CD4-positive, alpha-beta memory T cell (primary cell): ENCODE data around the gene FALEC. TPM values are rescaled to one million over a fixed set of nuclear protein-coding genes. Genes with fewer than 3 reads are reported as not detected.

Experiments
- CTCF ChIA-PET: fragments of 350-600 bp; sonication (Branson Sonifier 250); formaldehyde crosslinking; loops from one replicate; lab custom pipeline; 2021; ENCODE audit warnings: inconsistent platforms; ENCODE audit not compliant: partially characterized antibody; lab: Charles Lee
- POLR2A ChIA-PET: fragments of 350-600 bp; sonication (Branson Sonifier 250); formaldehyde crosslinking; loops from one replicate; lab custom pipeline; 2021; ENCODE audit not compliant: partially characterized antibody; lab: Charles Lee
- DNase-seq, 5 donors: peaks; one replicate each; pipeline versions ENCODE4 v3.0.0 to v3.0.0-alpha.2; 2020 to 2022; ENCODE audit warnings: mixed read lengths in 1 of 5
- H3K27ac ChIP-seq: one replicate; pipeline ENCODE4 v1.7.0; 2013; ENCODE audit warnings: low read depth, low read length
- H3K27me3 ChIP-seq: 2 replicates; pipeline ENCODE4 v1.7.0; 2013; ENCODE audit warnings: mild to moderate bottlenecking, low read length, moderate library complexity; ENCODE audit not compliant: insufficient read depth
- H3K36me3 ChIP-seq: 2 replicates; pipeline ENCODE4 v1.7.0; 2013; ENCODE audit warnings: mild to moderate bottlenecking, low read length, moderate library complexity; ENCODE audit not compliant: insufficient read depth
- H3K4me1 ChIP-seq: 2 replicates; pipeline ENCODE4 v1.7.0; 2013; ENCODE audit warnings: mild to moderate bottlenecking, low read length, moderate library complexity; ENCODE audit not compliant: insufficient read depth
- H3K4me3 ChIP-seq, 2 donors: one replicate each; pipeline ENCODE4 v1.7.0; 2013; ENCODE audit warnings: low read length in 2 of 2, mild to moderate bottlenecking in 1 of 2
- H3K9me3 ChIP-seq, 2 donors: one replicate each; pipeline ENCODE4 v1.7.0; 2013; ENCODE audit warnings: low read length in 2 of 2, control low read depth in 1 of 2; ENCODE audit not compliant: control insufficient read depth in 1 of 2
- H3K27ac Mint-ChIP-seq, 7 donors: one replicate each; pipeline ENCODE4 v1.8.0; 2020 to 2021; ENCODE audit warnings: mixed read lengths in 7 of 7, mild to moderate bottlenecking in 6 of 7, inconsistent platforms in 3 of 7, moderate library complexity in 3 of 7
- H3K27me3 Mint-ChIP-seq, 2 donors: one replicate each; pipeline ENCODE4 v1.8.0; 2020 to 2021; ENCODE audit warnings: mixed read lengths in 2 of 2
- H3K36me3 Mint-ChIP-seq, 2 donors: one replicate each; pipeline ENCODE4 v1.8.0; 2020 to 2021; ENCODE audit warnings: mixed read lengths in 2 of 2, inconsistent platforms in 1 of 2, mild to moderate bottlenecking in 1 of 2
- H3K4me1 Mint-ChIP-seq, 4 donors: one replicate each; pipeline ENCODE4 v1.8.0; 2020 to 2021; ENCODE audit warnings: mixed read lengths in 4 of 4, mild to moderate bottlenecking in 1 of 4
- H3K4me3 Mint-ChIP-seq, 8 donors: one replicate each; pipeline ENCODE4 v1.8.0; 2020 to 2021; ENCODE audit warnings: mixed read lengths in 8 of 8, mild to moderate bottlenecking in 7 of 8, moderate library complexity in 6 of 8, inconsistent platforms in 3 of 8
- H3K9me3 Mint-ChIP-seq, 8 donors: one replicate each; pipeline ENCODE4 v1.8.0; 2020 to 2021; ENCODE audit warnings: mixed read lengths in 8 of 8, mild to moderate bottlenecking in 5 of 8, inconsistent platforms in 3 of 8, moderate library complexity in 1 of 8
- intact Hi-C: fragments of 100-400 bp; cut with micrococcal nuclease; formaldehyde crosslinking; loops from one replicate; pipeline ENCODE4 v1.15.1; 2023
- polyA plus RNA-seq, 2 donors: library from polyadenylated mRNA; unstranded; fragments of 300-500 nt; fragmentation: Illumina TruSeq; gene quantifications; one replicate each; pipeline ENCODE4 v1.2.3, GENCODE V29; 2021
- total RNA-seq, 2 experiments: library from RNA; stranded (reverse); gene quantifications; one replicate each; pipeline ENCODE4 v1.2.3, GENCODE V29; 2021

The FALEC gene
- total and polyA plus RNA-seq, 4 experiments from 2014 or later: 0.64 to 1.1 TPM; not detected in 2

DNA sequence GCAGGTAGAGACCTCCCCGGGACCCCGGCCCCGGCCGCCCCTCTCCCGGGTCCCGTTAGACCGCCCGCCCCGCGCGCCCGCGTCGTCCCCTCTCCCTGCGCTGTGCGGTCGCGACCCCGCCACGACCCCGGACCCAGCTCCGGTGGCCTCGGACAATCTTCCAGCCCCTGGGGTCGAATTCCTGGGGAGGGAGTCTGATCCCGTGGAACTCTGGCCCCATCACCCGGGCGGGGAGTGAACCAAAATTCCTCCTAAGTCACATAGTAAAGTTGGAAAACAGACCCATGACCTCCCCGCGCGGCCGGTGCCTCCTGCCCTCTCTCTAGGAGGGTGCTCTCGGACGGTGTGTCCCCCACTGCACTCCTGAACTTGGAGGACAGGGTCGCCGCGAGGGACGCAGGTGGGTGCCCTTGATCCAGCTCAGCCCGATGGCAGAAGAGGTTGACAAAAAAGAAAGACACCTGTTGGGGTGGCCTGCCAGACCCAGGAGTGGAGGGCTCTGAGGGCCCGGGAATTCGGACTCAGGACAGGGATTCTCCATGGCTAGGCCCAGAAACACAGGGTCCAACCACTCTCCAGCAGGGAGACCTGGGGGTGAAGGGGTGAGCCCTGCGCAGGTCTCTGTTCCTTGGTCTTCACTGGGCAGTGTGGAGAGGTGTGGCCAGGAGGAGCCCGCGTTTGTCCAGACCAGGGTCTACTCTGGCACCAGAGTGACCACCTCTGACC lies 34.1 kb downstream of the FALEC start:
- Histone ChIP-seq H3K9me3 (no peaks in the 10 kb centered on the region), H3K4me3 (no peak overlapping the region), H3K27me3 (no peaks in the 10 kb centered on the region), H3K27ac (no peak overlapping the region), H3K36me3 (no peaks in the 10 kb centered on the region), H3K4me1 (peaks cover 23% of the 10 kb centered on the region)
- peak in 1 of 5 donors; percentile 30 for DNase-seq
- Mint-ChIP-seq H3K4me1 (peaks cover 13 to 25% (median 15%) of the 10 kb centered on the region in 4 donors), H3K36me3 (no peaks in the 10 kb centered on the region), H3K4me3 (peak overlapping the region; percentile 69 to 87 (median 76)), H3K9me3 (no peaks in the 10 kb centered on the region), H3K27ac (peak overlapping the region in 1 of 7 donors; percentile 46), H3K27me3 (peaks cover 11 to 14% of the 10 kb centered on the region in 2 donors)
- intact Hi-C loops: no loop called here
- POLR2A ChIA-PET: interaction anchor here (1.3 to 2.5 kb wide), 3 partner anchors 11 to 66 kb away, joined by 3 to 11 read pairs (median 5); no protein-coding TSS in a partner anchor
- CTCF ChIA-PET: interaction anchor here (1.0 to 3.7 kb wide), 2 partner anchors 11 to 70 kb away, joined by 3 to 25 read pairs; no protein-coding TSS in a partner anchor

DNA sequence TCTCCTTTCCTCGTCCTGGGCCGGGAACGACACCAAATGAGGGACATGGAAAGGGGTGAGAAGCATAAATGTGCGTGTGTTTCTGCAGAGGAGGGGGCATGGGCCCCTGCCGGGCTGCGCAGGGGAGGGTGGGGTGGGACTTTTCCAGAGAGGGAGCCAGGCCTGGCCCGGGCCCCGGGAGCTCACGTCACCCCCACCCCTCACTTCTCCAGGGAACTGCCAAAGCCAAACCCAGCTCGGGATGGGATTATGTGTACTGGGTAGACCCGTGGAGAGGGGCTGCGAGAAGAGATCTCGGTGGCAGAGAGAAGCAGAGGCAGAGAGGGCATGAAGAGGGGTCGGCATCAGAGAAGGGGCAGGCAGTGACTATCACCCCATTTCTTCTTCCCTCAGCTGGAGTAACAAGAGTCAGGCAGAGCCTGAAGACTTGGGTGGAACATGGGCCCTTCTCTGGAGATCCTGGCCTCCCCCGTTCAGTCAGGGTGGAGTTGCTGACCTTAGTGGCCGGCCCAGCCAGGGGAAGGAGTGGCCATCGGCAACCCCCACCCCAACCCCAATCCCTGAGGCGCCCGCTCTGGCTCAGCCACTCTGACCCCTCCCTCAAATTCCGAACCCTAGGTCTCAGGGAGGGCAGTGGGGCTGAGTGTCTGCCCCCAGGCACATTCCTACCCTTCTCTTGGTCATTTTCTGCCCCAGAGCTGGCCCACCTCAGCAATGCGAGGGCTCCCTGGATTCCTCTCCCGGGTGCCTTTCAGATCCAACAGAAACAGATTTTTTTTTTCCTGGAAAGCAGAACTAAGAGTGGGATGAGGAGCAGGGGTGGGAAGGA lies 34.9 kb downstream of the FALEC start:
- peak in 1 of 5 donors; percentile 32 for DNase-seq
- Histone ChIP-seq H3K4me3 (no peak overlapping the region), H3K27me3 (no peaks in the 10 kb centered on the region), H3K36me3 (no peaks in the 10 kb centered on the region), H3K9me3 (no peaks in the 10 kb centered on the region), H3K4me1 (peaks cover 23% of the 10 kb centered on the region), H3K27ac (no peak overlapping the region)
- peak overlapping the region in 1 of 7 donors; percentile 46 for H3K27ac Mint-ChIP-seq
- intact Hi-C loops: no loop called here
- H3K4me1 Mint-ChIP-seq: peaks cover 14 to 27% (median 15%) of the 10 kb centered on the region in 4 donors
- peak overlapping the region in 5 of 8 donors; percentile 57 to 81 (median 65) for H3K4me3 Mint-ChIP-seq
- H3K27me3 Mint-ChIP-seq: peaks cover 9 to 12% of the 10 kb centered on the region in 2 donors
- ChIA-PET CTCF (interaction anchor here (1.4 to 3.7 kb wide), 3 partner anchors 10 to 70 kb away, joined by 4 to 25 read pairs (median 4); no protein-coding TSS in a partner anchor), POLR2A (interaction anchor here (0.8 to 2.9 kb wide), 5 partner anchors 11 to 77 kb away, joined by 3 to 13 read pairs (median 5); partner anchors contain the start of gene MCL1)
- no peaks in the 10 kb centered on the region for H3K9me3 Mint-ChIP-seq
- peaks cover 0 to 2% of the 10 kb centered on the region in 2 donors for H3K36me3 Mint-ChIP-seq

DNA sequence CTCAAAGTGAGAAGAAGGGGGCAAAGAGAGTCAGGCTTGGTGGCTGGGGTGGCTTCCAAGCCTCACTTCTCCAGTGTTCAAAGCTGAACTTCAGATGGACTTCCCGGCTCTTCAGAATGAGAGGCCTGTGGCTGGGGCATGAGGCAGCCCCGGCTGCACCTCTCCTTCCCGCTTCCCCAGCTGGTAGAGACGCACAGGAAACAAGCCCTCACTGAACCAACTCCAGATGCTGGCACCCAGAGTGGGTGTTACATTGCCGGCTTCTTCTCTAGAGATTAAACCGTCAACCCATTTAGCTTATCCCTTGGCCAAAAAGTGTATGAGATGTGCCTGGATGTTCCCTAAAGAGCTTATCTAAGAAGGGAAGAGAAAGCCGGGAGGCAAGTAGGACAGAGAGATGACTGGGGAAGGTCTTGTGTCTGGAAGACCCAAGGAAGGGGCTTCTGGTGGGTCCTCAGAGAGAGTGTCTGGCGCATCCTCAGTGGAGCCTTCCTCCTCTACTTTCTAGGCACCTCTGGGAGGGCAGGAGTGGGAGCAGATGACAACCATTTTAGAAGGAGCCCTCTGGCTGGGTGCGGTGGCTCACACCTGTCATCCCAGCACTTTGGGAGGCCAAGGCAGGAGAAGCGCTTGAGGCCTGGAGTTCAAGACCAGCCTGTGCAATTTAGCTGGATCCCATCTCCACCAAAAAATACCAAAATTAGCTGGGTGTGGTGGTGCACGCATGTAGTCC lies 35.7 kb downstream of the FALEC start:
- CTCF ChIA-PET: interaction anchor here (0.9 to 3.7 kb wide), 4 partner anchors 9 to 69 kb away, joined by 3 to 25 read pairs (median 4); no protein-coding TSS in a partner anchor
- Mint-ChIP-seq H3K27me3 (peaks cover 6 to 9% of the 10 kb centered on the region in 2 donors), H3K4me1 (peaks cover 14 to 30% (median 19%) of the 10 kb centered on the region in 4 donors), H3K9me3 (no peaks in the 10 kb centered on the region), H3K36me3 (peaks cover 0 to 6% of the 10 kb centered on the region in 2 donors), H3K27ac (peak overlapping the region in 3 of 7 donors; percentile 30 to 68 (median 37)), H3K4me3 (peak overlapping the region in 4 of 8 donors; percentile 0 to 59 (median 28))
- intact Hi-C loops: no loop called here
- POLR2A ChIA-PET: interaction anchor here (0.7 to 2.9 kb wide), 7 partner anchors 10 to 251 kb away, joined by 3 to 13 read pairs (median 5); partner anchors contain the start of gene MCL1
- DNase-seq: peak in 1 of 5 donors; percentile 10
- H3K9me3 ChIP-seq: no peaks in the 10 kb centered on the region
- no peak overlapping the region for H3K4me3 ChIP-seq
- H3K27me3 ChIP-seq: no peaks in the 10 kb centered on the region
- H3K4me1 ChIP-seq: peaks cover 23% of the 10 kb centered on the region
- H3K36me3 ChIP-seq: no peaks in the 10 kb centered on the region
- no peak overlapping the region for H3K27ac ChIP-seq

DNA sequence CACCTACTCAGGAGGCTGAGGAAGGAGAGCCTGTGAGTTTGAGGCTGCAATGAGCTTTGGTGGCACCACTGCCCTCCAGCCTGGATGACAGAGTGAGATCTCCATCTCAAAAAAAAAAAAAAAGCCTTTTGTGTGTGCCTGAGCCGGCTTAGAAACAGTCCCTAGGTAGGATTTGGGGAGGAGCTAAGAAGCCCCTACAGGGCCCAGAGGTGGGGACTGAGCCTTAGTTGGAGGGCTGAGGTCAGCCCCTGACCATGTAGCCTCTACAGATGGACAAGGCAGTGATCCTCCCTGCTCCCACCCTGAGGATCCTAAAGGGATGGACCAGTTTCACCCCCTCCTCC lies 36.2 kb downstream of the FALEC start:
- ChIA-PET CTCF (interaction anchor here (0.9 to 3.7 kb wide), 4 partner anchors 9 to 69 kb away, joined by 3 to 25 read pairs (median 4); no protein-coding TSS in a partner anchor), POLR2A (interaction anchor here (0.7 to 2.9 kb wide), 6 partner anchors 10 to 251 kb away, joined by 3 to 13 read pairs (median 5); partner anchors contain the start of gene MCL1)
- peaks cover 0 to 8% of the 10 kb centered on the region in 2 donors for H3K36me3 Mint-ChIP-seq
- H3K27me3 Mint-ChIP-seq: peaks cover 6% of the 10 kb centered on the region in 2 donors
- no peak overlapping the region for H3K4me3 Mint-ChIP-seq
- Histone ChIP-seq H3K9me3 (no peaks in the 10 kb centered on the region), H3K27ac (no peak overlapping the region), H3K4me3 (no peak overlapping the region), H3K36me3 (no peaks in the 10 kb centered on the region), H3K4me1 (peaks cover 23% of the 10 kb centered on the region), H3K27me3 (no peaks in the 10 kb centered on the region)
- H3K9me3 Mint-ChIP-seq: no peaks in the 10 kb centered on the region
- H3K4me1 Mint-ChIP-seq: peaks cover 14 to 30% (median 19%) of the 10 kb centered on the region in 4 donors
- H3K27ac Mint-ChIP-seq: peak overlapping the region in 1 of 7 donors; percentile 68
- intact Hi-C loops: no loop called here
- DNase-seq: peak in 1 of 5 donors; percentile 19

DNA sequence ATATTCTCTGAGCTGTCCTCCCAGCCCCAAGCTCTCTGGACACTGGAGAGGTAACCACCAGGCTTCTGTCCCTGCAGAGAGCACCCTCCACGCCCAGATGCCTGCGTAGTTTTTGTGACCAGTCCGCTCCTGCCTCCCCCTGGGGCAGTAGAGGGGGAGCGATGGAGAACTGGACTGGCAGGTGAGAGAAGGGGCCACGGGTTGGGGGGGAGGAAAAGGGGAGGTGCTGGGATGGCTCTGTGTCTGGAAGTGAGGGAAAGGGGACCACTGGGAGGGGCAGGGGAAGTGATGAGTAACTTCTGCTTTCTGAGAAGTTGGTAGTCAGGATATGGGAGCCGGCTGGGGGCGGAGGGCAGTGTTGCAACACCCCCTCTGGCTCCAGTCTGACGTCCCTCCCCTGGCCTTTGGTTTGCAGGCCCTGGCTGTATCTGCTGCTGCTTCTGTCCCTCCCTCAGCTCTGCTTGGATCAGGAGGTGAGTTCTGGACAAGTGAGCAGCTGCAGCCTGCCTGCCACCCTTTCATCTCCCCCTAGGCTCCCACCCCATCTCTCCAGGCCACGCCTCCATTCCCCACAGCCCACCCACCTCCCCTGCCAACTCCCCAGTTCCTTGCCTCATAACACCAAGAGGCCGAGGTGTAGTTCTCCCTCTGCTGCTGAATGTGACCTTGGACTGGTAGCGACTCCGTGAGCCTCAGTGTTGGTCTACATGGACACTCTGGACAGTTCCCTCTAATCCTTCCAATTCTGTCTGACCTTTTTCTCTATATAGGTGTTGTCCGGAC lies 36.8 kb downstream of the FALEC start:
- CTCF ChIA-PET: interaction anchor here (0.9 to 3.7 kb wide), 3 partner anchors 8 to 23 kb away, joined by 3 to 25 read pairs (median 4); no protein-coding TSS in a partner anchor

More for the DNA sequence above, 36.8 kb downstream of the FALEC start:
- H3K9me3 Mint-ChIP-seq: no peaks in the 10 kb centered on the region
- peaks cover 4 to 6% of the 10 kb centered on the region in 2 donors for H3K27me3 Mint-ChIP-seq
- H3K36me3 Mint-ChIP-seq: peaks cover 0 to 8% of the 10 kb centered on the region in 2 donors
- peak overlapping the region in 2 of 7 donors; percentile 68 to 82 for H3K27ac Mint-ChIP-seq
- no peak overlapping the region for H3K4me3 Mint-ChIP-seq
- intact Hi-C loops: no loop called here
- Histone ChIP-seq H3K4me3 (no peak overlapping the region), H3K36me3 (no peaks in the 10 kb centered on the region), H3K27me3 (no peaks in the 10 kb centered on the region), H3K4me1 (peaks cover 23% of the 10 kb centered on the region), H3K9me3 (no peaks in the 10 kb centered on the region), H3K27ac (no peak overlapping the region)
- peaks cover 14 to 30% (median 19%) of the 10 kb centered on the region in 4 donors for H3K4me1 Mint-ChIP-seq
- peak in 1 of 5 donors; percentile 42 for DNase-seq
- POLR2A ChIA-PET: interaction anchor here (0.7 to 2.9 kb wide), 5 partner anchors 9 to 252 kb away, joined by 3 to 13 read pairs (median 5); partner anchors contain the start of gene MCL1
